Measurements from ENCODE around the gene C5orf22.
"Not testable (repeated sequence)": the region's sequence is repeated elsewhere in the genome, so short reads cannot be mapped to it uniquely, and the experiment has no call there.

C5orf22 gene

DNA sequence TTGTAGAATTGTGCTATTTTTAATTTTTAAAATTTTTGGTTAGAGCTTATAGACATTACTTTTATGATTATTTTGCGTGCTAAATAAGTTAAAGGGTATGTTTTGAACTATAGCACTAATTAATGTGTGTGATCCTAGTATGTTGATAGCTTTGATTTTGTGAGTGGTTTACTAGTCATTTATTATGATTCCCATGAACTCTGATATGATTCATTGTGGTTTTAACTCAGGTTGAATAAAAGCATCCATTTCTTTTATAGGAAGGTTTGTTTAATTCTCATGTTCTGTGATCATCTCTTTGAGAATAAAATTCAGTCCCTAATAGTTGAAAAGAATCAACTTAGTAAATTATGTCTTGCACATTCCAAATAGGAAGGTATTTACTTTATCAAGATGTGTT, 22.5 kb downstream of the C5orf22 start:
- DNase-seq = no peak

DNA sequence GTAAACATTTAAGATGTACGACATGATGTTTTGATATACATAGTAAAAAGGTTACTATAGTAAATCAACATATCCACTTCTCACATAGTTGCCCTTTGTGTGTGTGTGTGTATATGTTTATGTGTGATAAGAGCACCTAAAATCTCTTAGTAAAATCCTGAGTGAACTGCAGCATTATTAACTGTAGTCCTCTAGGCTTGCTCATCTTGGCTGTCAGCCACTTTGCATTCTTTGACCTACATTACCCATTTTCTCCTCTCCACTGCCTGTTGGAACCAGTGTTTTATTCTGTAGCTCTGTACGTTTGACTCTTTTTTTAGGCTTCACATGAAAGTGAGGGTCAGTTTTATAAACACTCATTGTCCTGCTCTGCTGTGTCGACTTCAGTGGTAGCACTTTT, 24.4 kb downstream of the C5orf22 start:
- DNase-seq = no peak

DNA sequence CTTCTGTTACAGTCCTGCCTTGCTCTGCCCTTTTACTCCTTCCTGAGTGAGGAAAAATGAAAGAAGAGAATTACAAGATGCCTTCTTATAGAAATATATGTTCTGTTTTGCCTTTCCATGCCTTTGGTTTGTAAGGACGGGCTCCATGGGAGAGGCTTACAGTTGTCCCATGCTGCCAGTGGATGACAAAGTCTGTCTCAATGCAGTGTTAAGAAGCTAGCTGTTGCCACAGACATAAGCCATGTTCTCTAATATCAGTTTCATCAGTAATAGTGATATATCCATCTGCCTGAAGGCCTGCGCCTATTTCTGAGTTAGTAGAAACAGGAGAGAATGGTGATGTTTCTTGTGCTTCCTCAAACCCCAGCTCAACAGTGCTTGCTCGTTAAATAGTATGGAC, 27.8 kb downstream of the C5orf22 start:
- no peak for DNase-seq

DNA sequence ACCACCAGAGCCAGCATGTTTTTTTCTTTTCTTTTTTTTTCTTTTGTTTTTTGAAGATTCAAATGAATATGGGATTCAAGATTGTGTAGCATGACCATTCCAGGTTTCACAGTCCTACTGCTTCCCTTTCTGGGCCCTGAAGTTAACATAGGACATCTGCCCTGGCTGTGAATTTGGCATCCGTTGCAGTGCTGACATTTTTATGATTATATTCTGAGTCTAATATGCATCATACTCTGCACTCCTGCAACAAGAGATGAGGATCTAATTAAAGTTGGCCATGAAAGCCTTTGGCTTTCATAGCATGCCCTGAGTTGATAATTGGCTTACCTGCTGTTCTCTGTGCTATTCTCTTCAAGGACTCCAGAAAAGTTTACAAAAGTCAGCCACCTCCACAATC, 29.8 kb downstream of the C5orf22 start:
- DNase-seq = no peak

DNA sequence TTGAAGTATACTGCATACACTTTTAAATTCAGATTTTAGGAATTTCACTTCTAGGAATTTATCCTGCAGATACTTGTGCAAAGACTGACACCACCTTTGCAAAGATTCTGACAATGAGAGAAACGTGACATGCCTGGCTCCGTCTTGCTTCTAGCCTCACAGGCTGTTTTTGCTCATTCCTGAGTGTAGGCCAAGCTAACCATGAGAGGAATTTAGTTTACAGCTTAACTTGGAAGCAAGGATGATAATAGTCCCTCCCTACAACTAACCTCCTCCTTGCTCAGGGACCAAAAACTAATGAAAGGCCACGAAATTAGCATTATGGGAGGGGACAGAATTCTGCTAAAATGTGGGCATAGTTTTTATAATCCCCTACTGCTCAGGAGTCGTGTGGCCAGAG, 31.1 kb downstream of the C5orf22 start:
- no peak for DNase-seq

DNA sequence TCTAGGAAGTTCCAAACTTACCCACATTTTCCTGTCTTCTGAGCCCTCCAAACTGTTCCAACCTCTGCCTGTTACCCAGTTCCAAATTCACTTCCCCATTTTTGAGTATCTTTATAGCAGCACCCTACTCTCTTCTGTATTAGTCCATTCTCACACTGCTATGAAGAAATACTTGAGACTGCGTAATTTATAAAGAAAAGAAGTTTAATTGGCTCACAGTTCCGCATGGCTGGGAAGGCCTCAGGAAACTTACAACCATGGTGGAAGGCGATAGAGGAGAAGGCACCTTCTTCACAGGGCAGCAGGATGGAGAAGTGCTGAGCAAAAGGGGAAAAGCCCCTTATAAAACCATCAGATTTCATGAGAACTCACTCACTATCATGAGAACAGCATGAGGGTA, 34.3 kb downstream of the C5orf22 start:
- not testable (repeated sequence) for DNase-seq

DNA sequence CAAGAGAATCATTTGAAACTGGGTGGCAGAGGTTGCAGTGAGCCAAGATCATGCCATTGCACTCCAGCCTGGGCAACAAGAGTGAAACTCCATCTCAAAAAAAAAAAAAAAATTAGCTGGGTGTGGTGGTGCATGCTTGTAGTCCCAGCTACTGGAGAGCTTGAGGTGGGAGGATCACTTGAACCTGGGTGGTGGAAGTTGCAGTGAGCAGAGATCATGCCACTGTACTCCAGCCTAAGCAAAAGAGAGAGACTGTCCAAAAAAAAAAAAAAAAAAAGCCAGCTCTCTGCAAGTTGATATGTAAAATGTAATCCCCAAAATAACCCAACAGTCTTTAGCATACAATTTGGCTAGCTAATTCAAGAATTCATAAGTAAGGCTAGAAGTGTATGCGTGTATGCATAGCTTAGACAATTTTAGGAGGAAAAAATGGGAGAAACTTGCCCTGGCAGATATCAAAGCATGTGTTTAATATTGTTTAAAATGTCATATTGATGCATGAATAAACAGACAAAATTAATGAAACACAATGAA, 36.3 kb downstream of the C5orf22 start:
- no peak for DNase-seq

DNA sequence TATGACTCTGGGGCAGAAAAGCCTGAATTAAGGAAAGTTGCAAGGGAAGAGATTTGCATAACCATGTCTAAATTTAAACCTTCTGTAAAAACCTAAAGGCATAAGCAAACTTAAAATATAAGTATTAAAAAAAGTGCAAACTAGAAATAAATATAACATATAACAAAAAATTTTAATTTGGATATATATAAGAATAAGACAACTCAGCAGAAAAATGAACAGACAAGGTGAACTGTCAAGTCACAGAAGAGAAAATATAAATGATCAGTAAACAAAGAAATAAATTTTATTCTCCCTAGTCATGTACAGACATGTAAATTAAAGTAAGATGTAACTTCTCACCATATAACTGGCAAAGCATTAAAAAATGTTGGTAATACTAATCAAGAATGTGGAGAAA, 37.0 kb downstream of the C5orf22 start:
- no peak for DNase-seq

DNA sequence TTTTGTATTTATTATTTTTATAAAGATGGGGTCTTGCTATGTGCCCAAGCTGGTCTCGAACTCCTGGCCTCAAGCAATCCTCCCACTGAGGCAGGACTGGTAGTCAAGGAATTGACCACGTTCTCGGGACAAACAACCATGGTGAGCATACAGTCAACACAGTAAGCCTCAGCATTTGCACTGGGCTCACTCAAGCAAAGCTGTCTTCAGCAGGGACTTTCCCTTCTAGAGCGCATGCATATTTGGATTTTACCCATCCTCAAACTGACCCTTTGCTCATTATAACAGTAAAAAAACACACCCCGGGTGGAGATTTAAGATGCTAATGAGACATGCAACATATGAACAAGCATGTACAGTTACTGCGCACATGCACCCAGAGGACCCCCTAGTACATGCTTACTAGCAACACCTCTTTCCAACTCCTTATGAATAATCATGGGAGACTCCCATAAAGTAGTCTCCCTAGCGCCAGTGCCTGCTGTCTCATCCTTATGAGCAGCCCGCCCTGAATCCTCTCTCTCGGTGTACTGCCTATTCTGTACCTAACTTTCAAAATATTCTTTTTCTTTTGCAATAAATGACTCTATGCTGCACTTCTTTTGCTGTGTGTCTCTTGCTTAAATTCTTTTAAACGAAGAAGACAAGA, 41.5 kb downstream of the C5orf22 start:
- DNase-seq = no peak

- no peak for DNase-seq
Observed at GRCh38 chr5:31574772-31575171, 42.7 kb downstream of the C5orf22 start.

GRCh38 chr5:31577438-31577837, 45.3 kb downstream of the C5orf22 start:
- DNase-seq = no peak

DNA sequence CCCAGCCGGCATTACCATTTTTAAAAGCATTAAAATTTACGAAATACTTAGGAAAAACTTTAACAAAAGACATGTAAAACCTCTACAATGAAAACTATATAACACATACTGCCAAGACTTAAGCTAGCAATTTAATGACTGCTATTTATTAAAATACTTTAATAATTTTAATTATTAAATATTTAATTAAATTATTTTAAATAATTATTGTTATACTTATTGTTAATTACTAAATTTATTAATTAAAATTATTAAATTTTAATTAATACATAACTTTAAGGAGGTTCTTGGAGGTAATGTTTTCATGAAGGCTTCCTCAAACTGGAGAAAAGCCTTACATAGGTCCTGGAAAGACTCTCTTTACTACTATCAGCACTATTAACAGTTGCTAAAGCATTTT, 47.5 kb downstream of the C5orf22 start:
- DNase-seq = no peak

GRCh38 chr5:31581498-31582099, 49.5 kb downstream of the C5orf22 start:
- no peak for DNase-seq

- no peak for DNase-seq
Observed at GRCh38 chr5:31583129-31583528, 51.0 kb downstream of the C5orf22 start.

DNA sequence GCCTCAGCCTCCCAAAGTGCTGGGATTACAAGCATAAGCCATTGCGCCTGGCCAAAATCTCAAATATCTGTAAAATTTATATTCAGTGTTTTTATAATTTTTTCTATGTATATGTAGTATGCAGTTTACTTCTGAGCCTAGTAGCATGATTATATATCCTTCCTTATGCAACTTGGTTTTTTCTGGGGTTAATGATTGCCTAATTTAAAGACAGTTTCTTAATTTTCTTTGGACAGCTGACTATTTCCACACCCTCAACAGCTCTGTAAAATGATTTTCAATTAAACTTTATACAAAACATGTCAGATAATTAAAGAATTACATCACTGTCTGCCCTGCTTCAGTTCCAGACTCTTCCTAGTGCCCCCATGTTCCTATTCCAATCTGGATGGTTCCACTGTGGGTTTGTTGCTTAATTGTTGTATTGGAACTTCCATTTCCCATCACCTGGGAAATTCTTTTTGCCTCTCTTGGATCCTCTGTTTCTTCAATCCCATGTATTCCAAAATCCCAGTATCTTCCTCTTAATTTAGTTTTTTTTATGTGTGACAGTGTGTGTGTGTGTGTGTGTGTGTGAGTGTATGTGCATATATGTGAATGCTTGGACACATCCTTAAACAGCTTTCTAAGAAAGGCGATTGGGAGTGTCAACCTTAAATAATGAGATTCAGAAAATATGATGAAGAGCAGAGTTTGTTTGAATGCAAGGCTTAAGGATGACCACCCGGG, 53.2 kb downstream of the C5orf22 start:
- DNase-seq = no peak

- DNase-seq = no peak
Observed at GRCh38 chr5:31585895-31586270, 53.8 kb downstream of the C5orf22 start.

GRCh38 chr5:31587546-31587945, 55.4 kb downstream of the C5orf22 start:
- DNase-seq = no peak

GRCh38 chr5:31593665-31594064, 61.6 kb downstream of the C5orf22 start:
- no peak for DNase-seq

DNA sequence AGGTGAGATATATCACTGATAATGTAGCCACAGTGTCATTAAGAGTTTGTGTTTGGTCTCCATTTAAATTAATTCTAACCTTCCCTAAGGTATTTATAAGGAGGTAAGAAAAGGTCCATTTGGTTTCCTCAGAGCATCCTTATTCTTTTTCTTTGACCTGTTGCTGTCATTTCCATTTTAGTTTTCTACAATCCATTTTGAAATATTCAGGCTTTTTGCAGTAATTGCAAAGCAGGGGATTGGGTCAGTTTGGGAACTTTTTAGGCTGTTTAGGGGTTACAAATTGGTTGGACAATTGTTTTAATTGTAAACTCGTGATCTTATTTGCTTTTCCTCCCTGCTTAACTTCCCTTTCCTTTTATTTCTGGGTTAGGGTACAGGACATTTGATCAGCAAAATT, 64.3 kb downstream of the C5orf22 start:
- DNase-seq = no peak

- DNase-seq = no peak
Observed at GRCh38 chr5:31598640-31599611, 66.8 kb downstream of the C5orf22 start.

DNA sequence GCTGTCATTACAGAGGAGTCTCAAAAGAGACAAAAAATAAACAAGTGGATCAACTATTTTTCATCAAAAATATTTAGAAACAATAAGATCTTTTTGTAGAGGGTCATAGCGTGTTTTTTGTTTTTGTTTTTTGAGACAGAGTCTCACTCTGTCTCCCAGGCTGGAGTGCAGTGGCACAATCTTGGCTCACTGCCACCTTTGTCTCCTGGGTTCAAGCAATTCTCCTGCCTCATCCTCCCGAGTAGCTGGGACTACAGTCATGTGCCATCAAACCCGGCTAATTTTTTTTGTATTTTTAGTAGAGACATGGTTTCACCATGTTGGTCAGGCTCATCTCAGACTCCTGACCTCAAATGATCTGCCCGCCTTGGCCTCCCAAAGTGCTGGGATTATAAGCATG, 70.2 kb downstream of the C5orf22 start:
- DNase-seq = not testable (repeated sequence)

GRCh38 chr5:31604240-31604639, 72.1 kb downstream of the C5orf22 start:
- DNase-seq = no peak

DNA sequence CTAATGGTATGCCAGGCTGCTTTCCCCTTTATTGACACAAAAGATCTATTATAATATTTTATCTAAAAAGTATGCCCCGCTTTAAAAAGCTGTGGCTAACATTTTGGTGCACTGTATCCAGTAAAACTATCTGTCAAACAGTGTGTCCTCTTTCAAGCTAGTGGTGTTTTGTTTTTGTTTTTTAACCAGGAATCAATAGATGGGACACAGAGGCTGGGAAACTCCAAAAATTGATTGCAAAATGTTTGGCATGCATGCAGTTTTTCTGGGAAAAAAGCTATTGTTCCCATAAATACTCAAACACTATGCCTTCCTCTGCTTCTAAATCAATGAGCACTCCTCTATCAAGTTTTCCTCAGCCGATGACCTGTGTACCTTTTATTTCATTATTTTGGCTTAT, 72.5 kb downstream of the C5orf22 start:
- no peak for DNase-seq
